K562 (cell line): ENCODE results near the gene AFF3.

ENCODE experiments used
- POLR2B ChIP-seq: fragments of 450-650 bp; IDR thresholded peaks from 2 replicates; pipeline ENCODE4 v1.6.1; 2018; ENCODE audit warnings: low read depth; ENCODE audit not compliant: partially characterized antibody
- YY1 ChIP-seq, 3 experiments: IDR thresholded peaks; 2 replicates each; pipeline ENCODE4 v1.6.1; 2011; ENCODE audit warnings: low read length in 2 of 3, mild to moderate bottlenecking in 2 of 3, moderate library complexity in 2 of 3, borderline replicate concordance in 1 of 3, control low read depth in 1 of 3, low read depth in 1 of 3; ENCODE audit not compliant: insufficient read depth in 3 of 3, insufficient replicate concordance in 2 of 3, control insufficient read depth in 1 of 3, insufficient read length in 1 of 3; ENCODE audit errors: extremely low read depth in 1 of 3

GRCh38 chr2:99609851-99610381 is 532.5 kb downstream of the AFF3 start:
- TF ChIP-seq YY1 (IDR thresholded peaks at IDR 0.05; ENCODE audit: borderline replicate concordance in 1 of 3, control insufficient read depth in 1 of 3, extremely low read depth in 1 of 3, insufficient read depth in 3 of 3, insufficient read length in 1 of 3, insufficient replicate concordance in 2 of 3, low read depth in 1 of 3, low read length in 2 of 3) (no peak), POLR2B (no peak)
